Measurements from ENCODE around the gene C5. TPM values are rescaled to one million over a fixed set of nuclear protein-coding genes. Genes with fewer than 3 reads are reported as not detected.

Gene C5
- total and polyA plus RNA-seq, 12 donors: 1.4 to 7.9 (median 3.0) TPM

DNA sequence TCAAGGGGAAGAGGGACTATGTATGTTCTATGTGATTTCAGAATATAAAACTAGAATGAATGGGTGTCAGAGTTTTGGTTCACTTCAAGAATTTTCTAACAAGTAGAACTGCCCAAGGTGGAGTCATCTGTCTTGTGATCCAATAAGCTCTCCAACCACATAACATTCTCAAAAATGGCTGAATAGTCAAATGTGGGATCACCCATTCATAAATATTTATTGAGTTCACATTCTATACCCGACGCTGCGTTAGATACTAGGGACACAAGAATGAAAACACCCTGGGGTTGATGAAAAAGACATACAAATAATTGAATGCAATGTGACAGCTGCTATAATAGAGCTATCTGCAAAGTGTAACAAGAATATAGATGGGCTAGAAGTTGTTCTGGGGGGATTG, 88.1 kb downstream of the C5 start:
- WGBS, 4 donors: 96 to 99% (median 97%) methylated on average over 3 of the region's 3 CpGs
- H3K4me1 ChIP-seq (replicated peaks in 1 of 2): peaks cover 0 to 11% of the 10 kb centered on the region in 2 donors
- H3K27ac ChIP-seq: no peak overlapping the region
- no peaks in the 10 kb centered on the region for H3K36me3 ChIP-seq (replicated peaks in 1 of 2)
- no peaks in the 10 kb centered on the region for H3K27me3 ChIP-seq
- no peak overlapping the region for H3K4me3 ChIP-seq
- intact Hi-C loops (cut with DNase I): no loop called here
- TF ChIP-seq, protein P1, sequence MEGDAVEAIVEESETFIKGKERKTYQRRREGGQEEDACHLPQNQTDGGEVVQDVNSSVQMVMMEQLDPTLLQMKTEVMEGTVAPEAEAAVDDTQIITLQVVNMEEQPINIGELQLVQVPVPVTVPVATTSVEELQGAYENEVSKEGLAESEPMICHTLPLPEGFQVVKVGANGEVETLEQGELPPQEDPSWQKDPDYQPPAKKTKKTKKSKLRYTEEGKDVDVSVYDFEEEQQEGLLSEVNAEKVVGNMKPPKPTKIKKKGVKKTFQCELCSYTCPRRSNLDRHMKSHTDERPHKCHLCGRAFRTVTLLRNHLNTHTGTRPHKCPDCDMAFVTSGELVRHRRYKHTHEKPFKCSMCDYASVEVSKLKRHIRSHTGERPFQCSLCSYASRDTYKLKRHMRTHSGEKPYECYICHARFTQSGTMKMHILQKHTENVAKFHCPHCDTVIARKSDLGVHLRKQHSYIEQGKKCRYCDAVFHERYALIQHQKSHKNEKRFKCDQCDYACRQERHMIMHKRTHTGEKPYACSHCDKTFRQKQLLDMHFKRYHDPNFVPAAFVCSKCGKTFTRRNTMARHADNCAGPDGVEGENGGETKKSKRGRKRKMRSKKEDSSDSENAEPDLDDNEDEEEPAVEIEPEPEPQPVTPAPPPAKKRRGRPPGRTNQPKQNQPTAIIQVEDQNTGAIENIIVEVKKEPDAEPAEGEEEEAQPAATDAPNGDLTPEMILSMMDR (IDR thresholded peaks at IDR 0.05): no peak
- TF ChIP-seq POLR2A (IDR thresholded peaks at IDR 0.05): no peak
- DNase-seq: no peak
- no peaks in the 10 kb centered on the region for H3K9me3 ChIP-seq (replicated peaks in 1 of 3)

DNA sequence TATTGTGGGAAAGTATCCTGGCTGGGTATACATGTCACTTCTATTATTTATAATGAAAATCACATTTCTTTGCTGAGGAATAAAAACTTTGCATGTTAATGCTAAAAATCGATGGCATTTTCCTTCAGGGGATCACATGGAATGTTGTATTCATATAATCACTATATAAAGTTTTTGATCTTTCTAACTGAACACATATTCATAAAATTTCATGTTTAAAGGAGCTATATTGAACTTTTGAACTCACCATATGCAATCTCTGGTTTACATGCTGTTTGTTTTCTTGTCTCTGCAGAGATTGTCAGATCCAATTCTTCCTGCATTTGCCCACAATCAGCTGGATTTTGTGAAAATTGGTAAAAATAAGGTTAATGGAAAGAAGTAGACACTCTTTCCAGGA, 90.1 kb downstream of the C5 start:
- Histone ChIP-seq H3K4me3 (no peak overlapping the region), H3K27ac (no peak overlapping the region), H3K27me3 (no peaks in the 10 kb centered on the region), H3K36me3 (replicated peaks in 1 of 2) (no peaks in the 10 kb centered on the region), H3K4me1 (replicated peaks in 1 of 2) (no peaks in the 10 kb centered on the region), H3K9me3 (replicated peaks in 1 of 3) (no peaks in the 10 kb centered on the region)
- intact Hi-C loops (cut with DNase I): no loop called here
- DNase-seq: no peak
- WGBS, 4 donors: 87 to 92% (median 91%) methylated on average over 1 of the region's 1 CpG
- TF ChIP-seq POLR2A (IDR thresholded peaks at IDR 0.05): no peak
- TF ChIP-seq, protein P1 (IDR thresholded peaks at IDR 0.05): no peak

DNA sequence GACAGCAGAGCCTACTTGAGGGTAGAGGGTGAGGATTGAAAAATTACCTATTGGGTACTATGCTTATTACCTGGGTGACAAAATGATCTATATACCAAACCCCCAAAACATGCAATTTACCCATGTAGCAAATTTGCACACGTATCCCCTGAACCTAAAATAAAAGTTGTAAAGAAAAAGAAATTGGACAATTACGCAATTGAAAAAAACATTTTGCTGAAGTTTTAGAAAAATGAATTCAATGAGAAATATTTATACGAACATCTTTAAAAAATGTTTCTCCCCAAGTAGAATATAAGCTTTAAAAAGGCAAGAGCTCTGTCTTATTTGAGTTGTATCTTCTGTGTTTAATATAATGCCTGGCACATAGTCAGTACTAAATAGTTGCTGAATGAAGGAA, 93.2 kb downstream of the C5 start:
- H3K27ac ChIP-seq: no peak overlapping the region
- no peaks in the 10 kb centered on the region for H3K9me3 ChIP-seq (replicated peaks in 1 of 3)
- H3K4me3 ChIP-seq: no peak overlapping the region
- no peaks in the 10 kb centered on the region for H3K27me3 ChIP-seq
- H3K36me3 ChIP-seq (replicated peaks in 1 of 2): no peaks in the 10 kb centered on the region
- H3K4me1 ChIP-seq (replicated peaks in 1 of 2): peaks cover 0 to 9% of the 10 kb centered on the region in 2 donors
- WGBS, 4 donors: 93 to 99% (median 97%) methylated on average over 3 of the region's 3 CpGs
- no peak for TF ChIP-seq POLR2A (IDR thresholded peaks at IDR 0.05)
- TF ChIP-seq, protein P1 (IDR thresholded peaks at IDR 0.05): no peak
- no peak for DNase-seq
- intact Hi-C loops (cut with DNase I): no loop called here

DNA sequence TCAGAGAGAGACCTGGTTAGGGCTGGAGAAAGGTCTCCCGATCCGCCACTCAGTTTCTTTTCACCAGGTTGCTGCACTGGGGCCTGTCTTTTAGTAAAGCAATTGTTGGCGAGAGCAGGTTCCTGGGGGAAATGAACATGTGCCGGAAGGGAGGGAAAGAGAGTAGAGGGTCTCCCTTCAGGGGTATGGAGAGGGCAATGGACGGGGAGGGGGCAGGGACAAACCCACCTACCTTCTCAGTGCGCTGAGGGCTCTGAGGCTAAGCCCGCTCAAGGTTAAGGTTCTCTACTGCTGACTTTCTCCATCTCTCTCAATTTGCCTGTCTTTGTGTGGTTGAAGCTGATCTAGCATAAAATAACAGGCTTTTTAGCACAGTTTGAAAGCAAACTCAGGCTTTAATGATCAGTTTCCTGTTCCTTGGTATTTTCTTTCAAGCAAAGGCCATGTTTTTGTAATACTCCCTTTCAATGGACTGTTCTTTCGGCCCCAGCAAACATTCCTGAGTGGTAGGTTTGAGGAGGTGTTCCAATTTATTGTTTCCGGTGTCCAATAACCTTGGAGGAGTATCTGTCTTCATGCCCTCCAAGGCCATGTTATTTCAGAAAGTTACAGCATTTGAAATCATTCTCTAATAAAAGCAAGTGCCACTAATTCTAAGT, 98.0 kb downstream of the C5 start:
- WGBS, 4 donors: 79 to 85% (median 81%) methylated on average over 9 of the region's 9 CpGs
- peak overlapping the region in 1 of 5 donors; percentile 86 for H3K27ac ChIP-seq
- intact Hi-C loops (cut with DNase I): no loop called here

More for the DNA sequence above, 98.0 kb downstream of the C5 start:
- no peak for DNase-seq
- no peaks in the 10 kb centered on the region for H3K27me3 ChIP-seq
- TF ChIP-seq POLR2A (IDR thresholded peaks at IDR 0.05): no peak
- TF ChIP-seq, protein P1 (IDR thresholded peaks at IDR 0.05): no peak
- H3K4me3 ChIP-seq: no peak overlapping the region
- H3K36me3 ChIP-seq (replicated peaks in 1 of 2): no peaks in the 10 kb centered on the region
- no peaks in the 10 kb centered on the region for H3K9me3 ChIP-seq (replicated peaks in 1 of 3)
- H3K4me1 ChIP-seq (replicated peaks in 1 of 2): peaks cover 0 to 9% of the 10 kb centered on the region in 2 donors

Data from adrenal gland (tissue), 12 donors.